Measurements from ENCODE around the gene TXN2.

GRCh38 chr22:36467042-36467810, 14.2 kb downstream of the TXN2 start:
- TF ChIP-seq CTCF (IDR thresholded peaks at IDR 0.05) (no peak), ZFX (IDR thresholded peaks at IDR 0.05; ENCODE audit: borderline replicate concordance) (no peak)
